Measurements from ENCODE around the gene LCN15.
"Not testable (repeated sequence)": the region's sequence is repeated elsewhere in the genome, so short reads cannot be mapped to it uniquely, and the experiment has no call there.

The LCN15 gene

GRCh38 chr9:136793086-136793946 lies 29.0 kb upstream of the LCN15 start:
- no peak for DNase-seq

GRCh38 chr9:136792321-136793085 lies 28.2 kb upstream of the LCN15 start:
- no peak for DNase-seq

- DNase-seq: no peak
Observed at GRCh38 chr9:136791516-136792276, 27.4 kb upstream of the LCN15 start.

GRCh38 chr9:136790640-136791515 lies 26.6 kb upstream of the LCN15 start, which contains the start of gene TMEM141:
TMEM141 (plus strand) TSS chr9:136791344; CDS start chr9:136791371, 27 bp downstream.
- peak; percentile 96 to 97 for DNase-seq

- no peak for DNase-seq
Observed at GRCh38 chr9:136789523-136789937, 25.2 kb upstream of the LCN15 start.

- DNase-seq: not testable (repeated sequence)
Observed at GRCh38 chr9:136788644-136789522, 24.6 kb upstream of the LCN15 start.

- peak in 1 of 2 experiments; percentile 39 for DNase-seq
Observed at GRCh38 chr9:136787690-136788400, 23.5 kb upstream of the LCN15 start.

GRCh38 chr9:136786983-136787382 lies 22.7 kb upstream of the LCN15 start:
- DNase-seq: not testable (repeated sequence)

GRCh38 chr9:136786451-136786850 lies 22.1 kb upstream of the LCN15 start:
- DNase-seq: no peak

GRCh38 chr9:136785565-136786355 lies 21.4 kb upstream of the LCN15 start:
- DNase-seq: not testable (repeated sequence)

GRCh38 chr9:136784997-136785361 lies 20.7 kb upstream of the LCN15 start:
- DNase-seq: no peak

GRCh38 chr9:136784249-136784996 lies 20.1 kb upstream of the LCN15 start:
- DNase-seq: no peak

GRCh38 chr9:136782452-136782851 lies 18.1 kb upstream of the LCN15 start:
- no peak for DNase-seq

- no peak for DNase-seq
Observed at GRCh38 chr9:136779808-136780207, 15.5 kb upstream of the LCN15 start.

GRCh38 chr9:136777359-136777758 lies 13.0 kb upstream of the LCN15 start:
- DNase-seq: no peak

- no peak for DNase-seq
Observed at GRCh38 chr9:136776947-136777346, 12.6 kb upstream of the LCN15 start.

GRCh38 chr9:136775191-136775590 lies 10.9 kb upstream of the LCN15 start:
- no peak for DNase-seq

- no peak for DNase-seq
Observed at GRCh38 chr9:136774416-136775045, 10.2 kb upstream of the LCN15 start.
